OCI-LY7 (cell line): ENCODE data around the gene CD1B. TPM values are rescaled to one million over a fixed set of nuclear protein-coding genes. Genes with fewer than 3 reads are reported as not detected.
"Not testable (repeated sequence)": the region's sequence is repeated elsewhere in the genome, so short reads cannot be mapped to it uniquely, and the experiment has no call there.

Experiments used
- Bru-seq: library from RNA; stranded (reverse); fragments of 400-500 nt; gene quantifications from one replicate; lab custom pipeline; 2021; lab: Mats Ljungman, UMichigan
- BruChase-seq, 2 experiments: library from RNA; stranded (reverse); fragments of 400-500 nt; gene quantifications; one replicate each; lab custom pipeline; 2021; lab: Mats Ljungman, UMichigan
- BruUV-seq: library from RNA; stranded (reverse); fragments of 400-500 nt; replicated peaks from 2 replicates; lab custom pipeline; 2021; lab: Mats Ljungman, UMichigan
- CTCF ChIA-PET: fragments of 300-600 bp; sonication (Branson Sonifier 250); formaldehyde crosslinking; loops from one replicate; lab custom pipeline; 2022; ENCODE audit warnings: antibody characterized with exemption; ENCODE audit not compliant: unreplicated experiment; lab: Charles Lee
- POLR2A ChIA-PET: fragments of 300-600 bp; sonication (Branson Sonifier 250); formaldehyde crosslinking; loops from one replicate; lab custom pipeline; 2022; ENCODE audit warnings: antibody characterized with exemption; lab: Charles Lee
- DNase-seq: peaks from one replicate; pipeline ENCODE4 v3.0.0-alpha.2; 2015; ENCODE audit warnings: low spot score
- H2AFZ ChIP-seq: fragments of 200-600 bp; sonication (generic), shearing (Covaris generic); 2 replicates; pipeline ENCODE4 v1.6.1; 2014; ENCODE audit warnings: mild to moderate bottlenecking, antibody characterized with exemption, low read length, moderate library complexity
- H3K27ac ChIP-seq: fragments of 200-600 bp; sonication (generic); 2 replicates; pipeline ENCODE4 v1.5.1; 2014; ENCODE audit warnings: mixed run types, low read depth, mild to moderate bottlenecking, moderate library complexity, low read length, inconsistent platforms; ENCODE audit not compliant: poor library complexity, severe bottlenecking
- H3K36me3 ChIP-seq: fragments of 200-600 bp; sonication (generic); 2 replicates; pipeline ENCODE4 v1.6.1; 2014; ENCODE audit warnings: mild to moderate bottlenecking, antibody characterized with exemption, low read length, moderate library complexity, mixed read lengths; ENCODE audit not compliant: insufficient read depth
- H3K4me1 ChIP-seq: fragments of 200-600 bp; sonication (generic); 2 replicates; pipeline ENCODE4 v1.5.1; 2014; ENCODE audit warnings: mild to moderate bottlenecking, low read length; ENCODE audit not compliant: insufficient read depth, poor library complexity, severe bottlenecking
- H3K4me2 ChIP-seq: fragments of 200-600 bp; sonication (generic); 2 replicates; pipeline ENCODE4 v1.6.1; 2014; ENCODE audit warnings: mild to moderate bottlenecking, low read length
- H3K4me3 ChIP-seq: fragments of 200-600 bp; sonication (generic); 2 replicates; pipeline ENCODE4 v1.5.1; 2014; ENCODE audit warnings: mild to moderate bottlenecking, low read depth, low read length; ENCODE audit not compliant: poor library complexity, severe bottlenecking
- H3K79me2 ChIP-seq: fragments of 200-600 bp; sonication (generic); 2 replicates; pipeline ENCODE4 v1.6.1; 2016; ENCODE audit warnings: low read depth, mild to moderate bottlenecking, low read length, moderate library complexity, mixed read lengths; ENCODE audit not compliant: insufficient read depth
- H3K9me2 ChIP-seq: fragments of 200-600 bp; sonication (generic); 2 replicates; pipeline ENCODE4 v1.6.1; 2016; ENCODE audit warnings: mild to moderate bottlenecking, low read length, mixed read lengths; ENCODE audit not compliant: insufficient read depth
- H3K9me3 ChIP-seq: fragments of 200-600 bp; sonication (generic); 2 replicates; pipeline ENCODE4 v1.6.1; 2014; ENCODE audit warnings: mild to moderate bottlenecking, mixed run types, low read length, mixed read lengths
- H4K20me1 ChIP-seq: fragments of 200-600 bp; sonication (generic); 2 replicates; pipeline ENCODE4 v1.6.1; 2014; ENCODE audit warnings: mild to moderate bottlenecking, antibody characterized with exemption, low read length, moderate library complexity, mixed read lengths; ENCODE audit not compliant: insufficient read depth
- CTCF ChIP-seq: fragments of 200-600 bp; sonication (generic); conservative IDR thresholded peaks from 2 replicates; pipeline ENCODE4 v1.5.1; 2014; ENCODE audit warnings: mild to moderate bottlenecking, antibody characterized with exemption, low read length, moderate library complexity, mixed read lengths
- EZH2phosphoT487 ChIP-seq: fragments of 200-600 bp; sonication (generic); IDR thresholded peaks from 2 replicates; pipeline ENCODE4 v1.6.1; 2018; ENCODE audit warnings: low read depth, borderline replicate concordance, mild to moderate bottlenecking, mixed run types, antibody characterized with exemption, low read length, moderate library complexity, mixed read lengths
- intact Hi-C: fragments of 100-400 bp; cut with micrococcal nuclease; formaldehyde crosslinking; loops from one replicate; pipeline ENCODE4 v1.10.0; 2022; ENCODE audit not compliant: unreplicated experiment
- long read RNA-seq: library from polyadenylated mRNA; stranded (forward); transcript quantifications from one replicate; pipeline ENCODE4 v2.0.0, GENCODE V29; 2022
- total RNA-seq, 2 experiments: library from RNA; depleted of rRNA in 1 of 2; stranded (reverse); fragments of >200 nt in 1 of 2; shearing (Covaris generic) in 1 of 2; gene quantifications; 2 replicates each; pipeline ENCODE4 v1.2.3, GENCODE V29; 2014 to 2022

The CD1B gene
- total RNA-seq (2014; rRNA removed; shearing (Covaris generic)), result not detected in 2 replicates
- total RNA-seq (2022), result not detected in 2 replicates
- not detected for Bru-seq, nascent RNA
- BruChase-seq, experiment 1, labeled RNA remaining after a 6-hour chase, result not detected
- BruChase-seq, experiment 2, labeled RNA remaining after a 2-hour chase, result not detected
- long read RNA-seq, result 0 reads

GRCh38 chr1:158331481-158332150, at the start of gene CD1B:
Gene CD1B, minus strand, starts transcription at chr1:158331531. Its CDS starts 108 bp downstream, at chr1:158331423.
- Histone ChIP-seq H3K9me3 (no peaks in the 10 kb centered on the region), H3K27ac (no peak within 1 kb of the TSS), H3K4me2 (no peak within 1 kb of the TSS), H3K79me2 (no peaks in the 10 kb centered on the region), H3K36me3 (no peaks in the 10 kb centered on the region), H3K9me2 (no peaks in the 10 kb centered on the region), H3K4me1 (peaks cover 25% of the 10 kb centered on the region), H3K4me3 (no peak within 1 kb of the TSS), H4K20me1 (no peaks in the 10 kb centered on the region), H2AFZ (no peak within 1 kb of the TSS)
- intact Hi-C loops, result no loop called here
- no peak for DNase-seq
- TF ChIP-seq EZH2phosphoT487, result no peak
- no peak for TF ChIP-seq CTCF
- CTCF ChIA-PET, result no interaction called here
- POLR2A ChIA-PET, result no interaction called here
- BruUV-seq, result no TSS peak

DNA sequence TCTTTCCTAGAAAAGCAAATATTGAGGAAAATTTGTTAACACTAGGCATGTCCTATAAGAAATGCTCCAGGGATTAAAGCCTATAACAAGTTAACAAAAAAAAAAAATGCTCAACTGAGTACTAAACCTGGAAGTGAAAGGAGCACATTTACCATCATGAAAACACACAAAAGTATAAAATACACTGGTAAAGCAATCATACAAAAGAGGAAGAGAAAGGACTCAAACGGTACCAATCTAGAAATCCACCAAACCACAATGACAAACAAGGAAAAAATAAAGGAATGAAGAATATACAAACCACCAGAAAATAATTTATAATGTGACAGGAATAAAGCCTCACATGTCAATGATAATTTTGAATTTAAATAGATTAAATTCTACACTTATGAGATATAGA, 43.5 kb upstream of the CD1B start:
- H4K20me1 ChIP-seq, result no peaks in the 10 kb centered on the region
- H3K4me3 ChIP-seq, result no peak overlapping the region
- H3K79me2 ChIP-seq, result no peaks in the 10 kb centered on the region
- no peak for DNase-seq
- no peak overlapping the region for H2AFZ ChIP-seq
- H3K9me3 ChIP-seq, result no peaks in the 10 kb centered on the region
- H3K36me3 ChIP-seq, result no peaks in the 10 kb centered on the region
- POLR2A ChIA-PET, result no interaction called here
- H3K4me1 ChIP-seq, result no peaks in the 10 kb centered on the region
- no TSS peak for BruUV-seq
- no peak for TF ChIP-seq CTCF
- no peak for TF ChIP-seq EZH2phosphoT487
- intact Hi-C loops, result no loop called here
- H3K9me2 ChIP-seq, result no peaks in the 10 kb centered on the region
- no peak overlapping the region for H3K4me2 ChIP-seq
- H3K27ac ChIP-seq, result no peak overlapping the region
- CTCF ChIA-PET, result no interaction called here

- H3K4me1 ChIP-seq, H3K36me3 ChIP-seq, intact Hi-C loops, H3K4me3 ChIP-seq, H3K79me2 ChIP-seq, DNase-seq, H3K9me2 ChIP-seq, BruUV-seq, CTCF ChIA-PET, H4K20me1 ChIP-seq, POLR2A ChIA-PET, H2AFZ ChIP-seq, H3K9me3 ChIP-seq, H3K4me2 ChIP-seq, H3K27ac ChIP-seq: not testable (repeated sequence)
These were observed 42.8 kb upstream of the CD1B start for GRCh38 chr1:158374101-158374500.
